Activated CD8-positive, alpha-beta memory T cell treated with anti-CD3 and anti-CD28 coated beads for 1 hour (primary cell): ENCODE data around the gene VAV2.
A peak's percentile ranks its signal among the peaks of the same experiment; 100 is the strongest.

Source experiments
- DNase-seq, 2 donors: peaks; one replicate each; pipeline ENCODE4 v3.0.0-alpha.2; 2020; ENCODE audit warnings: low read depth in 1 of 2; ENCODE audit errors: extremely low read depth in 1 of 2

VAV2 gene, protein sequence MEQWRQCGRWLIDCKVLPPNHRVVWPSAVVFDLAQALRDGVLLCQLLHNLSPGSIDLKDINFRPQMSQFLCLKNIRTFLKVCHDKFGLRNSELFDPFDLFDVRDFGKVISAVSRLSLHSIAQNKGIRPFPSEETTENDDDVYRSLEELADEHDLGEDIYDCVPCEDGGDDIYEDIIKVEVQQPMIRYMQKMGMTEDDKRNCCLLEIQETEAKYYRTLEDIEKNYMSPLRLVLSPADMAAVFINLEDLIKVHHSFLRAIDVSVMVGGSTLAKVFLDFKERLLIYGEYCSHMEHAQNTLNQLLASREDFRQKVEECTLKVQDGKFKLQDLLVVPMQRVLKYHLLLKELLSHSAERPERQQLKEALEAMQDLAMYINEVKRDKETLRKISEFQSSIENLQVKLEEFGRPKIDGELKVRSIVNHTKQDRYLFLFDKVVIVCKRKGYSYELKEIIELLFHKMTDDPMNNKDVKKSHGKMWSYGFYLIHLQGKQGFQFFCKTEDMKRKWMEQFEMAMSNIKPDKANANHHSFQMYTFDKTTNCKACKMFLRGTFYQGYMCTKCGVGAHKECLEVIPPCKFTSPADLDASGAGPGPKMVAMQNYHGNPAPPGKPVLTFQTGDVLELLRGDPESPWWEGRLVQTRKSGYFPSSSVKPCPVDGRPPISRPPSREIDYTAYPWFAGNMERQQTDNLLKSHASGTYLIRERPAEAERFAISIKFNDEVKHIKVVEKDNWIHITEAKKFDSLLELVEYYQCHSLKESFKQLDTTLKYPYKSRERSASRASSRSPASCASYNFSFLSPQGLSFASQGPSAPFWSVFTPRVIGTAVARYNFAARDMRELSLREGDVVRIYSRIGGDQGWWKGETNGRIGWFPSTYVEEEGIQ

DNA sequence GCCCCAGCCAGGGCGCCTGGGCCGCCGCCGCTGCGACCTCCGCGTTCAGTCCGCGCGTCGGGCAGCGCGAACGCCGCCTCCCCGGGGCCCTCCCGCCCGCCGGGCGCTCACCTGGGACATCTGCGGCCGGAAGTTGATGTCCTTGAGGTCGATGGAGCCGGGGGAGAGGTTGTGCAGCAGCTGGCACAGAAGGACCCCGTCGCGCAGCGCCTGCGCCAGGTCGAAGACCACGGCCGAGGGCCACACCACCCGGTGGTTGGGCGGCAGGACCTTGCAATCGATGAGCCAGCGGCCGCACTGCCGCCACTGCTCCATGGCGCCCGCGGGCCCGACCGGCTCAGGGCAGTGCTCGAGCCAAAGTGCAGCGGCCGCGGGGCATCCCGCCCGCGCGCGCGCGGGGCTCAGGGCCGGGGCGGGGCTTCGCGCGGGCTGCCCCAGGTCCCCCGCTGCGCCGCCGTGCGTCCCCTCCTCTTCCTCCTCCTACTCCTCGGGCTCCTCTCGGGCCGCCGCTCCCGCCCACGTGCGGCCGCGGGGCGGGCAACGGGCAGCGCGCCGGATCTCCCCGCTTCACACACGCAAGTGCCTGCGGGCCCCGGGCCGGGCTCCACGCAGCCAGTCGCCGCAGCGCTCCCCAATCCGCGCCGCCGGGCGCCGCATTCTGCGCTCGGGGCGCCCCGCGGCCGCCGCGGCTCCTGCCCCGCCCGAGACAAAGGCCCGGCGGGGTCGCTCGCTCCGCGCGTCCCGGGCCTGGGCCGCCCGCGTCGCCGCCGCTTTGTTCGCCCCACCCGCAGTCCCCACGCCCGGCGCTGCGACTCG lies at the start of gene VAV2:
TSS of gene VAV2 (minus strand) at position 361 of the 816 bp plus-strand sequence. CDS start at position 315, 46 bp downstream.
- DNase-seq = peak in 1 of 2 donors; percentile 19

- no peak for DNase-seq
These were observed 49.5 kb upstream of the VAV2 start for GRCh38 chr9:134041649-134041962.

GRCh38 chr9:134040781-134041648 lies 48.9 kb upstream of the VAV2 start:
- no peak for DNase-seq

- no peak for DNase-seq
These were observed 48.0 kb upstream of the VAV2 start for GRCh38 chr9:134040176-134040565.

DNA sequence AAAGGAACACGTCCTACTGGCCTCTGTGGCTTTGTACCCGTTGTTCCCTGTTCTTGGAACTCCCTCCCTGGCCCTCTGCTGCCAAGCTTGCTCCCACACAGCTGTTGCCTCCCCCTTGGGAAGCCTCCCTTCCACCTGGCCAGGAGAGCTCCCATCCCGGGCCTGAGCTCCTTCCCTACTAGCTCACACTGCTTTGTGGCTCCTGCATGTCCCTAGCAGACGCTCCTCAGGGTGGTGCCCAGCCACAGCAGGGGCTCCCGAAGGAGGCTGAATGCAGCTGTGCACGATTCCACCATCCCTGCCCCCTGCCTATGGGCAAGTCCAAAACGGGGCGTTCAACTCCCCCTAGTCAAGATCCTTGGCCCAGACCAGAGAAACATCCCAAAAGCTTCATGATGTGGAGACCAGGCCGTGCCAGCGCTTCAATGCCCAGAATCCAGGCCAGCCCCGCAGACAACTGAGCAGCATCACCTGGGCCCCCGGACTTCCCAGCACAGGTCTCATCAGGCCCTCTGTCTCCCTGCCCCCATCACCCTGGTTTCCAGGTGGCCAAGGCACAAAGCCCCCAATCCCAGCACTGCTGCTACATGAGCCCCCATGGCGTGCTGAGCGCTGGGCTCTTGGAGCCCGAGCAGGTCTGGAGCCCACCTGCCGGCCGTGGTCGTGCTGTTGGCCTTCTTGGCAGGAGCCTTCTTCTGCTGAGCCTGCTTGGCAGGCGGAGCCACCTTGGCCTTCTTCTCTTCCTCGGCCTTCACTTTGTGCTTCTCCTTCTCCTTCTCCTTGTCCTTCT lies 47.5 kb upstream of the VAV2 start:
- no peak for DNase-seq

DNA sequence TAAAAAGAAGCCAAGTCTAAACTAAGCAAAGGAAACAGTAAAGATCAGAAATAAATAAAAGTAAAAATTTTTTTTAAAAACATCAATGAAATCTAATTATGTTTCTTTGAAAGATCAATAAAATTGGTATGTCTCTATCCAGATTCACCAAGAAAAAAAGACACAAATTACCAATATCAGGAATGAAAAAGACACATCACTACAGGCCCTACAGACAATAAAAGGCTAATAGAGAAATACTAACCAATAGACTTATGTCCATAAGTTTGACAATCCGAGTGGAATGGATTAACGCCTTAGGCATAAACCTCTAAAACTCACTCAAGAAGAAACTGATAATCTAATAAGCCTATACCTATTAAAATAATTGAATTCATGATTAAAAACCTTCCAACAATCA lies 45.5 kb upstream of the VAV2 start:
- no peak for DNase-seq

GRCh38 chr9:134036130-134036529 lies 44.0 kb upstream of the VAV2 start:
- DNase-seq = no peak

DNA sequence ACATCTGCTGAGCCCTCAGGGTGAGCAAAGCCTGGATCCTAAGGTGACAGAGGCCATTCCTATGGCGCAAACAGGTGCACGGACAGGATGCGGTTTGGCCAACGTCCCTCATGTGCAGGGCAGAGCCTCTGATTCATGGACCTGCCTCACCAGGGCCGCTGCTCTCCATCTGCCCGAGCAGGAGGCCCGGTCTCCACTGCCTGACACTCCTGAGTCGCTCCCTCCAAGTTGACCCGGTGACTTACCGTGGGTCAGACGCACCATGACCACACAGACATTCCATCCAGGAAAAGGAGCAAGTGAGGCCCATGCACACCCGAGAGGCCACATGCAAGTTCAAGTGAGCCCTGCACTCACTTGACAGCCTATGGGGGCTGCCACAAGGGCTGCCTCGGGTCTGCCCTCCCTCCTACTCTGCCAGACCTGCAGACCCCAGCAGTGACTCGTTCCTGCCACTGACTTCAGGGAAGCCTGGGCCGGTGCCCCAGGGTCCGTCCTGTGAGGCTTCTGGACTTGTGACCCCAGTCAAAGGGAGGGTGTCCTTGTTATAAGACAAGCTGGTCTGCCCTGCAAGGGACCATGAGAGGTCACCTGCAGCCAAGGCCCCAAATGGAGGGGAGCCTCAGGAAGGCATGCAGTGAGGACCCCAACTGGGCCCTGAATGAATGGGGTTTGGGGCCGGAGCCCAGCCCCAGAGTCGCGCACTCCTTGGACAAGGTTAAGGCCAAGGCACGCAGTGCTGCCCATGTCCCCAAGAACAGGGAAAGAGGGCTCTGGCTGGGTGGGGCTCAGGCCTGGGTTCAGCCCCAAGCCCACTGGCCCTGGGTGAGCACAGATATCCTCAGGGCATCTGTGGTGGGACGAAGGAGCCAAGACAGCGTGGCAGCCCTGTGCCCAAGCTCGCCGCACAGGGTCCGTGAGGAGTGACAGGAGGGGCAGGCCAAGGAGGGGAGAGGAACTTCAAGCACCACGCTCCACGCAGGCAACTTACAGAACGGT lies 43.2 kb upstream of the VAV2 start:
- no peak for DNase-seq

DNA sequence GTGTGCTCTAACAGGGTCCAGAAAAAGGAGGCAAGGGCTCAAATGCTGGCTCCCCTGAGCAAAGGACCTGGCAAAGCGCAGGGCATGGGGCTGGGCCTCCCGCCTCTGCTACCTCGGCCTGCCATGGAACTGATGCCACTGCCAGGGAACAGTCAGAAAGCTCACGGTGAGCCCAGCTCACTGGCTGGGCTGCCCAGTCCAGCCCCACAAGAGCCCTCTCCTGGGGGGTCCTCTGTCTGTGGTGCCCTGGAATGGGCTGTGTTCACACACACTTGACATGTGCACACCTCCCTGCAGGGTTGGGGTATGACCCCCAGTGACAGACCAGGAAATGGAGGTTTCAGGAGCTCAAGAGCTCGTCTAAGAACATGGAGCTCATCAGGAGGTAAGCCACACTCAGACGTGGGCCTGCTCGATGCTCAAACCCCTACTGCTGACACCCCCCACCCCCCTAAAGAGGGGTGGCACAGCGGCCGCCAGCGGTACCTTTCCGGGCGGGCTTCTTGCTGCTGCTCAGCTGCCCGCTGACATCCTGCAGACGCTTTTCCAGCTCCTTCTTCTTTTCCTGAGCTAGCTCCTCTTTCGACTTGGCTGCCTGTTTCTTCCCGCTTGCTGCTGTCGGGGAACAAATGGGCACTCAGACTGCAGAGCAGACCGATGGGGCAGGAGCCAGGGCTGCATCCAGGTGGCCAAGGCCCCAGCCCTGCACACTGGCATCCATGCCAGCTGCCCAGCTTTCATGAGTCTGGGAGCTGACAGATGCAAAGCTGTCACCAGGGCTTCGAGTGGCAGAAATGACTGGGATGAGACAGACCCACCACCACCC lies 42.3 kb upstream of the VAV2 start:
- no peak for DNase-seq

DNA sequence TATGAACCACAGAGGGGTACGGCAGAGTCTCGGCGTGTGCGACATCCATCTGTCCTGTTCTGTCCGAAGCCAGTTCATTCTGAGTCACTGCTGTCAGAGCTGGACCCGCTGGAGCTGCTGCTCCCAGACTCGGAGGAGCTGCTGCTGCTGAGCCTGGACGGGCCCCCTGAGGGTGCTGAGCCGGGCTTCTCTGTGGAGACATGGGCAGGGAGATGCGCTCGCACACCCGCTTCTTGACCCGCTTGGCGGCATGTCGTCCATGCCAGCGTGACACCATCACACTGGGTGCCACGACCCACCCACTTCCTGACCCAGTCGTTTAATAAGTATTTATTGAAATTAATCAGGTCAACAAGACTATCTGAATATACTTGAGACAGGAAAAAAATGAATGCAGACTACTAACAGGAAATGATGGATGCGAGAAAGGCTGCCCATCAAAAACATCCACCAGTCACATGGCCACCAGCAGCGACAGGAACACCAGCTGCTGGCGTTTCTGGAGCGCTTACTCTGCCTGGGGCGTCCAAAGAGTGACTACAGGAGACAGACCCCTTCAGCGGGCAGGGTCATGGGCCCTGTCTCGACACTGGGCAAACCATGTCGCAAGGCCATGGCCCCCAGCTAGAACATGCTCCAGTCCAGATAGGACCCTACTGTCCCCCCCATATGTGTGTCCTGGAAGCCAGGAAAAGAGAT lies 41.5 kb upstream of the VAV2 start:
- DNase-seq = no peak

- no peak for DNase-seq
These were observed 40.5 kb upstream of the VAV2 start for GRCh38 chr9:134032456-134033222.

DNA sequence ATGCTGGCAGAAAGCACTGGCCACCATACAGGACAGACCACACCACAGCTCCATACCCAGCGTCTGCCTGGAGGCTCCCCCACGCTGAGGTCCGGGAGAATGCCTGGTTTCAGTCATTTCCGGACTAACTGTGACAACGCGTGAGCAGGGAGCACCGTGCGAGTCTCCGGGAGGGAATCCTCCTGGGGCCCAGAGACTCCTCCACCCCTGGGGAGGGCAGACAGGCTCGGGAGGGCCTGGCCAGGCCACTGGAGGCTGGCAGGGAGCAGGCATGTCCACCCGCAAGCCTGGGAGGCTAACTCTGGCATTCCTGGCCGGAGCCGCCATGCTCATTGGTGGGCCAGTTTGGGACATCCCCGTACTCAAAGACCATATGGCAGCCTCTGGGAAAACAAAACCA lies 39.7 kb upstream of the VAV2 start:
- no peak for DNase-seq

DNA sequence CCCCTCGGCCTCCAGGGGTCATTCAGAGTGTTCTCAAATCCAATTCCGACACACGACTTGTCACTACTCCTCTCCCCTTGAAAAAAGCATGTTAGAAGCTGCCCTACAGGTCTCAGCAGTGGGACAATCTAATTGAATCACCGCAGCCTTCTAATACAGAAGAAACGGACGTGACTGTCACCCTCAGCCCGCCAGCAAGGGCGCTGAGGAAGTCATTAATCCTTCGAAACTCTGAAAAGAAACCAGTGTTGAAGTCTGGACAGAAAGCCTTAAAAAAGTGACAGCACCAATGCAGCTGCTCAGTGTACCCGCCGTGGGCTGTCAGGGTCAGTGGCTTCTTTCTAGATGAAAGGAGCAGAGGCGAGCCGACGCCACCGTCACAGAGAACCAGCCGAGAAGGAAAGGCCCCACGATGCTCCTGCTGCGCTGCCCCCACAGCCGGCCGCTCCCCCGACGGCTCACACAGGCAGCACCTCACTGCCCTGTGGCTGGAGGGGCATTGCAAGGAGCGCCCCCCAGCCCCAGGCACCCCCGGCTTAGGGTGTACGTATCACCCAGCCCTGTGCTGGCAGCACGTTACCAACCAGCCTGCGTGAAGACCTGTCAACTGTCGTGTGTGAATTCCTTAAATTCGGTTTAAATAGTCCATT lies 38.8 kb upstream of the VAV2 start:
- DNase-seq = no peak

DNA sequence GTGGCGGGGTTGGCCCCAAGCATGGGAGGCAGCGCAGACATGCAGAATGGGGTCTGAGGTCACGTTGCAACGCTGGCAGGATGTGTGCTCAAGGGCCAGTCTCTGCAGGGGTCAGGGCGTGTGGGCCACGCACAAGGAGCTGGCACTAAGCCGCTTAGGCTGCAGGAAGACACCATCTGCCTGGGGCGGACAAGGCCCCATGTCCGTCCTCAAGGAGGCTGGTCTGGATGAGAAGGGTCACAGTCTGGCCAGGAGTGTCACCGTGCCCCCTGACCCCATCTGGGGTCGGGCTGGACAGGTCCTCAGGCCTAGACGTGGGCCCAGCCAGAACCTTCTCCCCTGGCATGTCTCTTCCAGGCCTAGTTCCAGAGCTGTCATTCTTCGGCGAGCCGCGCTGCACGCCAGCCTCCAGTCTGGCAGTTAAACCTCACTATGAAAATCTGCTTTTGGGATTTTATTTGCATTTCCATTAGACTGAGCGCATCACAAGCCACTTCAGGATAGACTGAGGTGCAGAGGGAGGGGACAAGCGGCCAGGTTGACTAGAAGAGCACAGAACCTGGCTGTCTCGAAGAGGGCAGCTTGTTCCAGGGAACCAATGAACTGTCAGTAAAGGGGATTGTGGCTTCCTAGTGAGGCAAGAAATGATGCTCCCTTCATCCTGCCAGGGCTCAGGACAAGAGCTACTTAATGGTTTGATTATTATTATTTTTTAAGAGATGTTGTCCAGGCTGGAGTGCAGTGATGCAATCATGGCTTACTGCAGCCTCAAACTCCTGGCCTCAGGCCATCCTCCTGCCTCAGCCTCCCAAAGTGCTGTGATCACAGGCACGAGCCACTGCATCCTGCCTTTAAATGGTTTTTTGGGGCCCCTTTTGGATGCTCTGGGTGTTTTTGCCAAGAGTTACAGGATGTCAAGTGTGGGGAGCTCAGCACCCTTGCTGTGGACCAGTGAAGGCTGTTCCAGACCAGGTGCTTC lies 37.4 kb upstream of the VAV2 start:
- no peak for DNase-seq
